Astrocyte of the hippocampus (primary cell): ENCODE results near the gene APC.
"Not testable (repeated sequence)": the region's sequence is repeated elsewhere in the genome, so short reads cannot be mapped to it uniquely, and the experiment has no call there.

ENCODE experiments used
- DNase-seq: peaks from one replicate; pipeline ENCODE4 v3.0.0; 2011; ENCODE audit warnings: low read depth, low spot score

The APC gene

GRCh38 chr5:112857866-112858265 lies 120.2 kb downstream of the APC start:
- no peak for DNase-seq

DNA sequence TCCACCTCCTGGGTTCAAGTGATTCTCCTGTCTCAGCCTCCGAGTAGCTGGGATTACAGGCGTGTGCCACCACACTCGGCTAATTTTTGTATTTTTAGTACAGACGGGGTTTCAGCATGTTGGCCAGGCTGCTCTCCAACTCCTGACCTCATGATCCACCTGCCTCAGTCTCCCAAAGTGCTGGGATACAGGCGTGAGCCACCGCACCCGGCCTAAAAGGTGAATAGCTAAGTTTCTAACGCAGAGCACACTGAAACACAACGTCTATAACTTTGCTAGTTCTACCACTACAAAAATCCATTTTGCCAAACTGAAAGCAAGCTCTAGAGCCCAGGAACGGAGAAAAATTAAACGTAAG lies 122.9 kb downstream of the APC start:
- not testable (repeated sequence) for DNase-seq

- DNase-seq, result peak; percentile 98
These were observed 123.4 kb downstream of the APC start, which contains the start of gene SRP19 for GRCh38 chr5:112860929-112861637. SRP19 (plus strand) TSS chr5:112861287; CDS start chr5:112861377, 90 bp downstream.

DNA sequence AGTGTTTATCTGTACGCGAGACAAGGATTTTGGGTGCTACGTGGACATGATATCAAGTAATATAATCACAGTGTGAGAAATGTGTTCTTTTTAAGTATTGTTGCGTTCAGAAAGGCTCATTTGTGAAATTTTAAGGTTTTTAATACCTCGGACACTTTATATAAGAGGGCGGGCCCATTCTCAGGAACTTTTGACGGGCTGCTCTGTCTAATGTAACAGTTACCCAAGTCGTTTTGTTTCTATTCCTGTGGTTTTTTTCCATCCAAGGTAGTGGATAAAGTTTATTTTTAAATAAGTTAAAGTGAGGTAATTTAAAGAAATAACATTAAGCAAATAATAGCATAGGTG lies 123.9 kb downstream of the APC start:
- DNase-seq, result no peak

DNA sequence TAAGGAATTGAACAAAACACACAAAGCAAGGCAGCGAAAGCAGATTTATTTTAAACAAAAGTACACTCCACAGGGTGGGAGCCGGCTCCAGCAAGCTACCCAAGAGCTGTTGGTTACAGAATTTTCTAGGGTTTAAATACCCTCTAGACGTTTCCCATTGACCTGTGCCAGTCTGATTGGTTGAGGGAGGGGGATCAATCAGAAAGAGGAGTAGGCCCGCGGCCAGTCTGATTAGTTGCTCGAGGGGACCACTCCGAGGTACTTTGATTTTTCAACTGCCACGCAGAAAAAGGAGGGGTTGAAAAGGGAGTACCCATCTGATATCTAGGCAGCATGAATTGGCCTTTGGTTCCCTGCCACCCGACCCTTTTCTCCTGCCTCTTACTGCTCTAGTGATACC lies 124.4 kb downstream of the APC start:
- peak; percentile 13 for DNase-seq

- DNase-seq, result peak; percentile 60
These were observed 125.9 kb downstream of the APC start for GRCh38 chr5:112863549-112863948.

GRCh38 chr5:112865128-112865527 lies 127.4 kb downstream of the APC start:
- no peak for DNase-seq

GRCh38 chr5:112866739-112867138 lies 129.1 kb downstream of the APC start:
- no peak for DNase-seq

DNA sequence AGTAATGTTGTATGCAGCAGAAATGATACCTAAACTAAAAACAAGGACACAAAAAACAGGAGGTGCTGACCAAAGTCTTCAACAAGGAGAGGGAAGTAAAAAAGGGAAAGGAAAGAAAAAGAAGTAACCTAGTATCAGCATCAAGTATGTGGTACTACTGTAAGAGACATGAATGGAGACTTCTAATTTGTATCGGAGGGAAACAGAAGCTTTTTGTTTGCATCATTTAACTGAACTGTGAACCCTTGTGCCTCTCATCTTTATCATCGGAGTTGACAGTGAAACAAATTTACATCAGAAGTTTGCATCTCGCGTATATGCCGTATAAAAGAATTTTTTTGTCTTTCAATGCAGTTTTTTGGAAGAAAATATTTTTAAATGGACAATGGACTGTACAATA lies 129.7 kb downstream of the APC start:
- DNase-seq, result no peak

GRCh38 chr5:112869948-112870347 lies 132.3 kb downstream of the APC start:
- no peak for DNase-seq

DNA sequence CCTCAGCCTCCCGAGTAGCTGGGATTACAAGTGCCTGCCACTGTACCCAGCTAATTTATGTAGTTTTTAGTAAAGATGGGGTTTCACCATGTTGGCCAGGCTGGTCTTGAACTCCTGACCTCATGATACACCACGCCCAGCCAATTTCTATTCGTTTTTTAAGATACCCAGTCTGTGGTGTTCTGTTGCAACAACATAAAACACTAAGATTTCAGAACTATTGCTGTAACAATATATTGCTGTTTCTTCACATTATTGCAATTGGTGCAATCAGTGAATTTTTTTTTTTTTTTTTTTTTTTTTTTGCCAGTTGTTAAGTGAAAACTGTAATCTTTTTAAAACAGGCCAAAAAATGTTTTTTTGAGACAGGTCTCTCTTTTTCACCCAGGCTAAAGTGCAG lies 133.3 kb downstream of the APC start:
- no peak for DNase-seq

DNA sequence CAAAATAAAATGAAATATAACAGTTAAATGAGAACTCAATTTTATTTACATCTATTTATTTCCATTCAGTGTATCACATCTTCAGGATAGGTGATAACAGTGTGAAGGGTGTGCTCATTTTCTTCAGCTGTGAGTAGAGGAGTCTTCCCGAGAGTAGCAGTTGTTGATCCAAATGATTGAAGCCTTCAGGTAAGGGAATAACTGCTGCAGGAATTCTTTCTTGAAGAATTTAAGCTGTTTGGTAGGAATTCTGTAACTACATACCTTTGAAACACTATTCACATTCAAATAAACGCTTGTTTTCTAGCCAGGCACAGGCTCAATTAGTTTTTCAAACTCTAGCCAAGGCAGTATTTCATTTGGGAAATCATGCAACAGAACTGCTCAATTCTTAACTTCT lies 138.7 kb downstream of the APC start:
- no peak for DNase-seq

- no peak for DNase-seq
These were observed 140.4 kb downstream of the APC start for GRCh38 chr5:112878101-112878500.

GRCh38 chr5:112878760-112879159 lies 141.1 kb downstream of the APC start:
- peak; percentile 53 for DNase-seq

DNA sequence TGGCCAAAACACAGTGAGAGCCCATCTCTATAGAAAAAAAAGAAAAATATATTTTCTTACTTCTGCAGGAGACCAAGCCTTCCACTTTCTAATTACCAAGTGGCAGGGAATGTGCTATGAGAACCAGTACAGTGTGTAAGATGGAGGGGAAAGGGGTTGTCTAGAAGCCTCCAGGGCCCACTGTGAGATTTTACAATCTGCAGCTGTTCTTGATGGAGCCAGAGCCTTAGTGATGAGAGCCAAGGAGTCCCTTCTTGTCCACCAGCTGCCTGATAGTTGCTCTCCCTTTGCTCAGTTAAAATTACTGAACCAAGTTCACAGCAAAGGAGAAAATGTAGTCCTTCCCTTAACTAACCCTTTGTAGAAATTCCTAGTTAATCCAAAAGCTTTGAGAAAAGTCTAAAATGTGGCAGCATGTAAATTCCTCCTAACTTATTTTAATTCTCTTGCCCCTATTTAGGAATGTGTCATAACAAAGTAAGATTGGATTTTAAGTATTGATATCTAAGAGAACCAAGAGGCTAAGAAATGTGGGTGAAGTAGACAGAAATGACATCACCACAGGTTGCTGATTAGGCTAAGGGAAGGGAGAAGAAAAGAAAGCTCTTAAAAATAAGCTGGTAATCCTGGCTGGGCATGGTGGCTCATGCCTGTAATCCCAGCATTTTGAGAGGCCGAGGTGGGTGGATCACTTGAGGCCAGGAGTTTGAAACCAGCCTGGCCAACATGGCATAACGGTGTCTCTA lies 142.7 kb downstream of the APC start:
- no peak for DNase-seq

DNA sequence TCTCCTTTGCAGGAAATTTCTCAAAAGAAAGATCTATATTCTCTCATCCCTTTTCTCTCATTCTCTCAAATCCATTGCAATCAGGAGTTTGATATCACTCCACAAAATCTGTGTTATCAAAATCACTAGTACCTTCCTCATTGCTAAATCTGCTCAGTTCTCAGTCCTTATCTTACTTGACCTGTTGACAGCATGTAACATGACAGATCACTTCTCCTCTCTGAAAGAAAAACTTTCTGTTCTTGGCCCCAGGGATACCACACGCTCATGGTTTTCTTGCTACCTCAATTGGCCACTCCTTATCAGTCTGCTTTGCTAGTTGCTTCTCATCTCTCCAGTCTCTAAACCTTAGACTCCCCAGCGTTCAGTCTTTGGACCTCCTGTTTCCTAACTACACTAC lies 145.5 kb downstream of the APC start:
- DNase-seq, result no peak

- DNase-seq, result no peak
These were observed 147.3 kb downstream of the APC start for GRCh38 chr5:112885001-112885400.

GRCh38 chr5:112886975-112887374 lies 149.3 kb downstream of the APC start:
- DNase-seq, result no peak

DNA sequence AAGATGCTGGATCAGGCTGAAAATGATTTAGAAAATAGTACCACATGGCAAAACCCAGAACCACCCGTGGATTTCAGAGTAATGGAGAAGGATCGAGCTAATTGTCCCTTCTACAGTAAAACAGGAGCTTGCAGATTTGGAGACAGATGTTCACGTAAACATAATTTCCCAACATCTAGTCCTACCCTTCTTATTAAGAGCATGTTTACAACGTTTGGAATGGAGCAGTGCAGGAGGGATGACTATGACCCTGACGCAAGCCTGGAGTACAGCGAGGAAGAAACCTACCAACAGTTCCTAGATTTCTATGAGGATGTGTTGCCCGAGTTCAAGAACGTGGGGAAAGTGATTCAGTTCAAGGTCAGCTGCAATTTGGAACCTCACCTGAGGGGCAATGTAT lies 154.4 kb downstream of the APC start:
- DNase-seq, result not testable (repeated sequence)

DNA sequence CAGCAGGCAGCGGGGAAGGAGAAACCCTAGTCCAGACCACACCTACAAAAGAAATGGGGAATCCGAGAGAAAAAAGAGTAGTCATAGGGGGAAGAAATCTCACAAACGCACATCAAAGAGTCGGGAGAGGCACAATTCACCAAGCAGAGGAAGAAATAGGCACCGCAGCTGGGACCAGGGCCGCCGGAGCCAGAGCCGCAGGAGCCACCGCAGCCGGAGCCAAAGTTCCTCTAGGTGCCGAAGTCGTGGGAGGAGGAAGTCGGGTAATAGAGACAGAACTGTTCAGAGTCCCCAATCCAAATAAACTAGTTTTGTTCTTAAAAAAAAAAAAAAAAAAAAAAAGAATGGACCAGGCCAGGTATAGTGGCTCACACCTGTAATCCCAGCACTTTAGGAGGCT lies 155.1 kb downstream of the APC start:
- no peak for DNase-seq

GRCh38 chr5:112895682-112896081 lies 158.0 kb downstream of the APC start:
- DNase-seq, result no peak
